Chondrocyte (in vitro differentiated cells): ENCODE data around the gene NODAL. TPM values are rescaled to one million over a fixed set of nuclear protein-coding genes. Genes with fewer than 3 reads are reported as not detected.
A peak's percentile ranks its signal among the peaks of the same experiment; 100 is the strongest.

Experiments used
- DNase-seq: peaks from one replicate; pipeline ENCODE4 v3.0.0; 2021; ENCODE audit warnings: mixed read lengths, low spot score
- H3K27ac Mint-ChIP-seq: one replicate; pipeline ENCODE4 v1.8.0; 2021; ENCODE audit warnings: mild to moderate bottlenecking, moderate library complexity, mixed read lengths; ENCODE audit not compliant: unreplicated experiment
- H3K27me3 Mint-ChIP-seq: 2 replicates; pipeline ENCODE4 v1.8.0; 2021; ENCODE audit warnings: low read depth, mixed read lengths
- H3K36me3 Mint-ChIP-seq: 2 replicates; pipeline ENCODE4 v1.8.0; 2021; ENCODE audit warnings: low read depth, mixed read lengths
- H3K4me1 Mint-ChIP-seq: 2 replicates; pipeline ENCODE4 v1.8.0; 2021; ENCODE audit warnings: low read depth, mild to moderate bottlenecking, mixed read lengths
- H3K4me3 Mint-ChIP-seq: one replicate; pipeline ENCODE4 v1.8.0; 2021; ENCODE audit warnings: mild to moderate bottlenecking, moderate library complexity, mixed read lengths; ENCODE audit not compliant: unreplicated experiment
- H3K9me3 Mint-ChIP-seq: 2 replicates; pipeline ENCODE4 v1.8.0; 2021; ENCODE audit warnings: low read depth, mixed read lengths
- total RNA-seq: library from RNA; stranded (reverse); gene quantifications from 3 replicates; pipeline ENCODE4 v1.2.1, GENCODE V29; 2021
- TF ChIP-seq, protein P1 (sequence below): fragments of 200-600 bp; sonication (generic); IDR thresholded peaks from 2 replicates; pipeline ENCODE4 v1.5.0; 2021; ENCODE audit warnings: antibody characterized with exemption, mild to moderate bottlenecking, moderate library complexity

NODAL gene
- total RNA-seq, 1 donor from 2014 or later, result not detected

DNA sequence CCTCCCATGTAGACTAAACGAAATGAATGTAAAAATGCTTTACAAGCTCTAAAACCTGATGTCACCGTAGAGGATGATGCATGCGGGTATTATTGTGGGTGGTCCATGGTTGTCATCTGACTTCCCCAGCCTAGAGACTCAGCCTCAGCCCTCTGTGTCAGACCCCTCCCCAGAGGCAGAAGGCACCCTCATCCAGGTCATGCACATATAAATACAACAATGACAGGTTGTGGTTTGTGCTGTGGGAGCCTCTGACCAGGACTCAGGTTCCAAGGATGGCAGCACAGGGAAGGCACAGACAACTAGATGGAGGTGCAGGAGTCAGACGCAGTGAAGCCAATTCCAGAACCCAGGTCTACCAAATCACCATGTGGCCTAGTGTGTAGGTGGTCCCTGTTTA is 3.3 kb upstream of the NODAL start:
- no peaks in the 10 kb centered on the region for H3K36me3 Mint-ChIP-seq

DNA sequence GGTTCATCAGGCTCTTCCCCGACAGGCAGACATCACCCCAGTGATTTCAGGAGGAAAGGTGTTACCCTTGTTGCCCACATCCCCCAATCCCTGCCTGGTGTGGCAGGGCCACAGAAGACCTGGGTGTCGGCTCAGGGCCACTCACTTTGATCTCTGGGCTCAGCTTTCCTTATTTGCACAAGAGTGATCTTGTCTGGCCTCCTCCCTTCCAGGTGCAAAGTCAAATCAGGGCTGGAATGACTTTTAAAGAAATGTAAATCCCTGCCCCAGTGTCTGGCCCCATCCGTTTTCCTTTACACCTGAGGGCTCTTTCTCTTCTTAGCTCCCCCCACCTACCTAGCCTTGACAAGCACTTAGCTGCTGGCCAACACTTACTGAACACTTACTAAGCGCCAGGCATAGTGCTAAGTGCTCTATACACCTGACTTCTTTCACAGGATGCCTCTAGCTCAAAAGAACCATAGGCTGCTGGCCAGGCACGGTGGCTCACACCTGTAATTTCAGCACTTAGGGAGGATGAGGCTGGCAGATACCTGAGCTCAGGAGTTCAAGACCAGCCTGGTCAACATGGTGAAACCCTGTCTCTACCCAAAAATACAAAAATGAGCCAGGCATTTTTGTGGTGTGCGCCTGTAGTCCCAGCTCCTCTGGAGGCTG is 979 bp upstream of the NODAL start:
- H3K4me3 Mint-ChIP-seq, result no peak overlapping the region
- TF ChIP-seq, protein P1, sequence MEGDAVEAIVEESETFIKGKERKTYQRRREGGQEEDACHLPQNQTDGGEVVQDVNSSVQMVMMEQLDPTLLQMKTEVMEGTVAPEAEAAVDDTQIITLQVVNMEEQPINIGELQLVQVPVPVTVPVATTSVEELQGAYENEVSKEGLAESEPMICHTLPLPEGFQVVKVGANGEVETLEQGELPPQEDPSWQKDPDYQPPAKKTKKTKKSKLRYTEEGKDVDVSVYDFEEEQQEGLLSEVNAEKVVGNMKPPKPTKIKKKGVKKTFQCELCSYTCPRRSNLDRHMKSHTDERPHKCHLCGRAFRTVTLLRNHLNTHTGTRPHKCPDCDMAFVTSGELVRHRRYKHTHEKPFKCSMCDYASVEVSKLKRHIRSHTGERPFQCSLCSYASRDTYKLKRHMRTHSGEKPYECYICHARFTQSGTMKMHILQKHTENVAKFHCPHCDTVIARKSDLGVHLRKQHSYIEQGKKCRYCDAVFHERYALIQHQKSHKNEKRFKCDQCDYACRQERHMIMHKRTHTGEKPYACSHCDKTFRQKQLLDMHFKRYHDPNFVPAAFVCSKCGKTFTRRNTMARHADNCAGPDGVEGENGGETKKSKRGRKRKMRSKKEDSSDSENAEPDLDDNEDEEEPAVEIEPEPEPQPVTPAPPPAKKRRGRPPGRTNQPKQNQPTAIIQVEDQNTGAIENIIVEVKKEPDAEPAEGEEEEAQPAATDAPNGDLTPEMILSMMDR, result no peak
- H3K27me3 Mint-ChIP-seq, result peaks cover 33% of the 10 kb centered on the region
- H3K9me3 Mint-ChIP-seq, result no peaks in the 10 kb centered on the region
- H3K4me1 Mint-ChIP-seq, result peaks cover 21% of the 10 kb centered on the region
- DNase-seq, result peak; percentile 37
- no peaks in the 10 kb centered on the region for H3K36me3 Mint-ChIP-seq
- no peak overlapping the region for H3K27ac Mint-ChIP-seq

More for the DNA sequence above, 3.3 kb upstream of the NODAL start:
- H3K27ac Mint-ChIP-seq, result no peak overlapping the region
- no peaks in the 10 kb centered on the region for H3K9me3 Mint-ChIP-seq
- H3K4me3 Mint-ChIP-seq, result no peak overlapping the region
- TF ChIP-seq, protein P1, result no peak
- peaks cover 20% of the 10 kb centered on the region for H3K27me3 Mint-ChIP-seq
- H3K4me1 Mint-ChIP-seq, result peaks cover 29% of the 10 kb centered on the region
- DNase-seq, result no peak

DNA sequence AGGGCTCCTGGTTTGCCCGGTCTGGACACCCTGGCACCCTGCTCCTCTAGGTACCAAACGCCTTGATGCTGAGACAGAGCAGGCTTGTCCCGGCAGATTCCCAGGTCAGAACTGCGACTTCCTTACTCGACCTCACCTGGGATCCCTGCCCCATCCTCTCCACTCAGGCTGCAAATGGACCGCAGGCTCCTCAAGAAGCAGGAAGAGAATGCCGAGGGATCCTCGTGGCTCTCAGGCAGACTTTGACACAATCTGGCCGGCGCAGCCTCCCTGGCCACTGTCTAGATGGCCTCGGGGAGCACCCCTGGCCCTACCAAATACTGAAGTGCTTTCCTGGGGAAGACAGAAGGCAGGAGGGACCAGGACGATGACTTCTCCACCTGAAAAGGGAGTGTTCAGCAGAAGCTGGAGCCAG is 421 bp upstream of the NODAL start:
- Mint-ChIP-seq H3K27ac (no peak overlapping the region), H3K27me3 (peaks cover 33% of the 10 kb centered on the region), H3K4me1 (peaks cover 21% of the 10 kb centered on the region), H3K36me3 (no peaks in the 10 kb centered on the region), H3K4me3 (peak overlapping the region; percentile 7), H3K9me3 (no peaks in the 10 kb centered on the region)
- TF ChIP-seq, protein P1, result no peak
- no peak for DNase-seq

DNA sequence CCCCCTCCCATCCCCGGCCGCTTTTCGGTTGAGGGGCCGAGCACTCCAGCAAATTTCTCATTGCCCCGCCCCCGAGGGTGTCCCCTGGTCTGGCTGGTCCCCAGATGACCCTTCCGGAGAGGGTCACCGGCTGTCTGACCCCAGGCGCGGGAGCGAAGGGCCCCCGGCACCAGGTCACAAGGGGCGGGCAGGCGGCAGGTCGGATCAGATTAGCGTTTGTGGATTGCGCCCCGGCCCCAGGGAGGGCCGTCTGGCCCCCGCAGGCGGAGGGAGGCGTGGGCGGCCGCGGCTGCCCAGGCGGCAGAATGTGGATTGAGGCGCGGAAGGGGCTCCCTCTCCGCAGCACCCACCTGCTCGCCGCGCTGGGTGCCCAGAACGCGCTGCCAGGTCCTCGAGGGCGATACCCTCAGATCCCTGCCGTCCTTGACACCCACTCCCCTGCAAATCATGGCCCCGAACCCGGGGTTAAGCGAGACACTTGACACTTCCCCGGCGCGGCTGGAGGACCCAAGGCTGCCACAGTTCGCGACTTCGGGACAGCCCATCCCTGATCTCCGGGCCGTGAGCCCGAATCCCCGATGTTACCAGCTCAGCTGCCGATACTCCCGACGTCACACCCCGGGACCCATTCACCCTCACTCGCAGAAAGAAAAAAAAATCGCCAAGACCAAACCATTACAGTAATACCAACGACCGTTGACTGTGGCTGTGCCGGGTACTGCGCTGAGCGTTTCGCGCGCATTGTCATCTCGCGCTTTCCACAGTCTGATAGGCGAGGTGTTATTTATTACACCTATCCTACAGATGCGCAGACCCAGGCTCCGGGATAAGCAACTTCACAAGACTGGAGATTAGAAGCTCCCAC is 953 bp downstream of the NODAL start:
- peak; percentile 79 for DNase-seq
- H3K27ac Mint-ChIP-seq, result no peak overlapping the region
- TF ChIP-seq, protein P1, result no peak
- peaks cover 33% of the 10 kb centered on the region for H3K27me3 Mint-ChIP-seq
- peak overlapping the region; percentile 65 for H3K4me3 Mint-ChIP-seq
- H3K4me1 Mint-ChIP-seq, result peaks cover 13% of the 10 kb centered on the region
- H3K9me3 Mint-ChIP-seq, result no peaks in the 10 kb centered on the region
- no peaks in the 10 kb centered on the region for H3K36me3 Mint-ChIP-seq

DNA sequence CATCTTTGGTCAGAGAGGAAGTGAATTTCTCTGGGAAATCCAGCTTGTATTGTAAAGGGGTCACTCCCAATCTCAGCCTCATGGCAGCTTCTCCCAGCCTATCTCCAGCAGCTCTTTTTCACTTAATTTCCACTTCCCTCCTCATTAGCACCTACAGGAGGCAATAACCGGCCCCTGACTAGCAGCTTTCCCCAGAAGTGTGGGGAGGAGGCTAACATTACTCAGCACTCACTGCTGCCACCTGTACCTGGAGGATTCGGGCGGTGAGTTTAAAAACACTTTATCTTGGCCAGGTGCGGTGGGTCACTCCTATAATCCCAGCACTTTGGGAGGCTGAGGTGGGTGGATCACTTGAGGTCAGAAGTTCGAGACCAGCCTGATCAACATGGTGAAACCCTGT is 3.8 kb downstream of the NODAL start:
- Mint-ChIP-seq H3K36me3 (no peaks in the 10 kb centered on the region), H3K4me3 (no peak overlapping the region), H3K27me3 (peaks cover 33% of the 10 kb centered on the region), H3K4me1 (peaks cover 20% of the 10 kb centered on the region), H3K9me3 (no peaks in the 10 kb centered on the region), H3K27ac (no peak overlapping the region)
- TF ChIP-seq, protein P1, result no peak
- no peak for DNase-seq
